NCI-H526 (cell line): ENCODE results near the gene SSMEM1.
"Not testable (repeated sequence)": the region's sequence is repeated elsewhere in the genome, so short reads cannot be mapped to it uniquely, and the experiment has no call there.

ENCODE experiments used
- DNase-seq, 2 experiments: peaks; one replicate each; lab custom pipeline; 2025; lab: John Stamatoyannopoulos, UW

Gene SSMEM1

DNA sequence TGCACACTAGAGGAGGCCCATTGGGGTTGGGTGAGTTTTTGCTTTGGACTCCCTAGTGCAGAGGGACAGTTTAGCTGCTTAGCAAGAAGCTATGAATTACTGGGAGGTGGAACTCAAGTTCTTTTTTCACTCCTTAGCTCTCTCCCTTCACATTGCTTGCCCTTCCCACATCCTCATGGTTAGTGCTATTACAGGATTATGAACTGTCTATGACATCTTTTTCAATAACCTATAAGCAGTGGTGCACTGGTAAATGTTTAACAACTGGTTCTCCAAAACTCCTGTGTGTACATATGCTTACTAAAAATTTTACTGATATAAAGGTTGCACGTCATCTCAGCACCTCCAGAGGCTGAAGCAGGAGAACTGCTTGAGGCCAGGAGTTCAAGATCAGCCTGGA is 6.2 kb downstream of the SSMEM1 start:
- DNase-seq, result no peak

DNA sequence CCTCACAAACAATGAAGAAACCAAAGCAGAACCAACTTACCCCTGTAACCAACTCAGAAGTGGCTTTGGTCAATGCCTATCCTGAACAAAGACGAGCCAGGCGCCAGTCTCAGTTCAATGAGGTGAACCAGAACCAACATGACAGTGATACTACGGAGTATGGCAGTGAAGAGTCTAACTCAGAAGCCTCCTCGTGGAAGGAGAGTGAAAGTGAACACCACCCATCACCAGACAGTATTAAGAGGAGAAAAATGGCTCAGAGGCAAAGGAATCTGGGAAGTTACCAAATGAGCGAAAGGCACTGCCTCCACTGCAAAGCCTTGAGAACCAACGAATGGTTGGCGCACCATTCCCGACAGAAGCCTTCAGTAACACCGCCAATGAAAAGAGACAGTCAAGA is 8.4 kb downstream of the SSMEM1 start:
- no peak for DNase-seq

DNA sequence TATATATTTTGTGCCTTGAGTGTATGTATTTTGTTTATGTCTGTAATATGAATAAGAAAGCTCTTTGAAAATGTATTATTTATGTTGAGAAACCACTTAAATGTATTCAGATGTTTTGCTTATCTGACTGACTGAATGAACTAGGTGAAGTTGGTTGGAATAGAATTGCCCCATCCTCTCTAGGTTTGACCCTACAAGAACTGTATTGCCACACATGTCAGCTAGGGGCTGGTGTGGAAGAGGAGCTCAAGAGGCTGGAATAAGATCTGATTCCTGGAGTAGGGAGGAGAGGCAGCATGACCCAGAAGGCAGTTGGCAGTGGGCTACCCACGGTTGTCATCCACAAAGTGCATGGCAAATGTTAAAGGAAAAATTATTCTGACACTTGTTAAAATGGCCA is 9.1 kb downstream of the SSMEM1 start:
- no peak for DNase-seq

DNA sequence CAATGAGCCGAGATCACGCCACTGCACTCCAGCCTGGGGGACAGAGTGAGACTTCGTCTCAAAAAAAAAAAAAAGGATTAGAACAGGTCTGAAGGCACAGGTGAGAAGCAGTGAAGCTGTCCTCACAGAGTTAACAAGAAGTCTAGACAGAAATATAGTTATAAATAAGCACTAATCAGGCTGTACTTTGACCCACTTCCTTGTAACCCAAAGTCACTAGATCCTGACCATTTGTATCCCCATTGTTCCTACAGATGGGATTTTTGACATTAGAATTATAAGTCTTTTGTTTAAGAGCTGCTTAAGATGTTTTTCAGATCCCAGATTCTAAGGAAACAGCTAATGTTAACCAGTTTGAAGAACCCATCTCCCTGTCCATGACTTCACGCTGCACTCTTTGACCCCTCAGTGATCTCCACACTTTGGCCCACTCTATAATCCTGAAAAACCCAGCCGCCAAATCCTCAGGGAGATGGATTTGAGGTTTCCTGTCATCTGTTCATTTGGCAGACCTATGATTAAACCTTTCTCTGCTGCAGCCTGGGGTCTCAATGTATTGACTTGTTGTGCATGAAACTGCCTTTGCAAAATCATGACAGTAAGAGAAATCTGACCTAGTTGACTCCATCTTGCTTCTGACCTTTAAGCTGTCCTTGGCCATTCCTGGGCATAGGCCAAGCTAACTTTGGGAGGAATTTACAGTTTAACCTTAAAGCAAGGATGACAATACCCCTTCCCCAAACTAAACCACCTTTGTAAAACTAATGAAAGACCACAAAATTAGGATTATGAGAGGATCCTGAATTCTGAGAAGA is 11.4 kb downstream of the SSMEM1 start:
- DNase-seq, result no peak

DNA sequence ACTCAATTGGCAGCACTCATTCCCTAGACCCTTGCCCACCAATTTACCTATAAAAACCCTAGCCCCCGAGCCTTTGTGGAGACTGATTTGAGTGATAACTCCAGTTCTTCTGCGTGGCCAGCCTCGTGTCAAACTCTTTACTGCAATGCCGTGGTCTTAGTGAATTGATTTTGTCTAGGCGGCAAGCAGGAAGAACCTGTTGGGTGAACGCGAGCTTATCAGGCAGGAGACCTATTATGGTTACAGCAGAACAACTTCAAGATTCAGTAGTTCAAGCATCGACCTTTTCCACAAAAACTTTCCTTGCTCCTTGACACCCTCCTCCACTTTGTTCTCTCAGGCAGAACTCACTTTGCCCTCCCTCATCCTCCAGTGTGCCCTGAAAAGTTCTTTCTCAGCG is 12.2 kb downstream of the SSMEM1 start:
- DNase-seq, result no peak

DNA sequence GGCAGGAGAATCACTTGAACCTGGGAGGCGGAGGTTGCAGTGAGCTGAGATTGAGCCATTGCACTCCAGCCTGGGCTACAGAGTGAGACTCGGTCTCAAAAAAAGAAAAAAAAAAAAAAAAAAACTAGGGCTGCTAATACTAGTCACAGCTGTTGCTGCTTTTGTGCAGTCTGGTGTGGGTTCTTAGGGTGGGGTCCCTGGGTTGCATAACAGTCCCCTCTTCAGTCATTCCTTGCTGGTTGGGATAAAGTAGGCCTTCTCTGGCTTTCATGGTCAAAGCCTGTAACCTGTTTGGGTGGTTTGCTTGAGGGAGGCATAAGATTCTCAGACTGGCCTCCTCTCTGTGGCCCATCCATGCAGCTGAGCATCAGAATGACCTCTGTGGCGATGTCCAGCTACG is 14.1 kb downstream of the SSMEM1 start:
- DNase-seq, result no peak

DNA sequence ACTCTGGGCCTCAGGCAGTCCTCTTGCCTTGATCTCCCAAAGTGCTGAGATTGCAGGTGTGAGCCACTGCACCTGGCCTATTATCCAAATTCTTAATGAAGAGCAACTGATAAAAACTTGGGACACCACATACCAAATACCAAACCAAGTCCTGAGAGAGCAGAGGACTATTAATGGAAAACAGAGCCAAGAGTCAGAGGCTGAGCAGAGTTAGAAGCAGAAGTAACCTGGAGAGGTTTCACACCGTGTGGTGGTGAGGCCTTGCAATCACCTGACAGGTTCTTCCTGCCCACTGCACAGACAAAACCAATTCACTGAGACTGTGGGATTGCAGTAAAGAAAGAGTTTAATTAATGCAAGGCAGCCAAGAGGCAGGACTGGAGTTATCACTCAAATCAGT is 16.0 kb downstream of the SSMEM1 start:
- no peak for DNase-seq

DNA sequence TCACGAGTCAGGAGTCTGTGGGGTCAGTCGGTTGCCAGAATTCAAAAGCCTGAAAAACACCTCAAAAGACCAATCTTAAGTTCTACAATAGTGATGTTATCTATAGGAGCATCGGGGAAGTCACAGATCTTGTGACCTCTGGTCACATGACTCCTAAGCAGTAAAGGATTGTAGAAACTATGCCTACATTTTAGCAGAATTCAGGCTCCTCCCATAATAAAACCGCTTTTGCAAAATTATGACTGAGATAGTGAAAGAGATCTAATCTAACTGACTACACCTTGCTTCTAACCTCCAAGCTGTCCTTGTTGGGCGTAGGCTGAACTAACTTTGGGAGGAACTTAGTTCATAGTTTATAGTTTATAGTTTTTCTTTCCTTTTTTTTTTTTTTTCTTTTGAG is 16.6 kb downstream of the SSMEM1 start:
- no peak for DNase-seq

DNA sequence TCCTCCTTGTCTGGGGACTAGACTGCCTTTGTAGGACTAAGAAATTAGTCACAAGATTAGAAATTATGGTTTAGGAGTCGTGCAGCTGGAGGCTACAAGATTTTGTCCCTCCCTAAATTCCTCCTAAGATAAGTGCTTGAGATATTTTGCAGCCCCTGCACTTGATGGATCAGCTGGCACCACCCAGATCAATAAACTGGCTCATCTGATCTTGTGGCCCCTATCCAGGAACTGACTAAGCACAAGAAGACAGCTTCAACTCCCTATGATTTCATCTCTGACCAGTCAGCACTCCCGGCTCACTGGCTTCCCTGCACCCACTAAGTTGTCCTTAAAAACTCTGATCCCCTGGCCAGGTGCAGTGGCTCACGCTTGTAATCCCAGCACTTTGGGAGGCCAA is 17.3 kb downstream of the SSMEM1 start:
- DNase-seq, result not testable (repeated sequence)

DNA sequence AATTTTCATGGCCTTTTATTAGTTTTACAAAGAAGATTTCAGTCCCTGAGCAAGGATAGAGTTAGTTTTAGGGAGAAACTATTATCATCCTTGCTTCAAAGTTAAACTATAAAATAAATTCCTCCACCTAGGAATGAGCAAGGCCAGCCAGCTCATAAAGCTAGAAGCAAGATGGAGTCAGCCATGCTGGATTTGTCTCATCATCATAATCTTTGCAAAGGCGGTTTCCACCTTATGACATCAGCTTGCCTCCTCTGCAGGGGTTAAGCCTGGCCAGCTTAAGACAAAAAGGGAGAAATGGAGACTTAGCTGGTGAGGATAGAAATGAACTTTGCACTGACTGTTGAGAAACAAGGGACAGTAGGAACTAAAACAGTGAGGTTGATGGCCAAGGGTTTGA is 18.7 kb downstream of the SSMEM1 start:
- no peak for DNase-seq

DNA sequence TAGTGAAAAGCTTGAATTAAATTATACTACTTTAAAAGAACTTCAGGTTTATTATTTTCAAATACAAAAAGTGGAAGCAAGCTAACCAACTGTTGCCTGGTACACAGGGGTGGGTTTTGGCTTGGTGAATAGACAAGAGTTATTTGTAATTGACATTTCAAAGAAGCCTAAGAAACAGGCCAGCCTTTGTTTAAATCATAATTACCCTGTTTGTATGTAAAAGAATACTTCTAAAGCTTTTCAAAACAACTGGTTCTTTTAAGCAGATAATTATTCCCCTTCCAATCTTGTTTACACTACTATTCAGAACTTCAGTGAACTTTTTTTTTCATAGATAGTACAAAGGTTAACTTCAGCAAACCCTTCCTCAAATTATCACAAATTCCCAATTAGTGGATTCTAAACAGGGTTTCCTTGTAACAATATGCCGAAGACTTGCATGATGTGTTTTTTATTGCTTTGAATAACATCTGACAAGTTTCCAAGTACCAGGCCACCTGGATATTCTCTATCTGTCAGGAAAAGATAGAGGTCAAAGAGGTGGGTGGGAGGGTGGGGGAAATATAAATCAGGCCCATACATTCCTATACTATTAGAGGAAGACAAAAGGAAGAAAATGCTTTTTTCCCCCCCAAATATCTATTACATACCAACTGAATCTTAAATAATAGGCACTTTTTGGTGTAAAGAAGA is 20.4 kb downstream of the SSMEM1 start:
- no peak for DNase-seq

DNA sequence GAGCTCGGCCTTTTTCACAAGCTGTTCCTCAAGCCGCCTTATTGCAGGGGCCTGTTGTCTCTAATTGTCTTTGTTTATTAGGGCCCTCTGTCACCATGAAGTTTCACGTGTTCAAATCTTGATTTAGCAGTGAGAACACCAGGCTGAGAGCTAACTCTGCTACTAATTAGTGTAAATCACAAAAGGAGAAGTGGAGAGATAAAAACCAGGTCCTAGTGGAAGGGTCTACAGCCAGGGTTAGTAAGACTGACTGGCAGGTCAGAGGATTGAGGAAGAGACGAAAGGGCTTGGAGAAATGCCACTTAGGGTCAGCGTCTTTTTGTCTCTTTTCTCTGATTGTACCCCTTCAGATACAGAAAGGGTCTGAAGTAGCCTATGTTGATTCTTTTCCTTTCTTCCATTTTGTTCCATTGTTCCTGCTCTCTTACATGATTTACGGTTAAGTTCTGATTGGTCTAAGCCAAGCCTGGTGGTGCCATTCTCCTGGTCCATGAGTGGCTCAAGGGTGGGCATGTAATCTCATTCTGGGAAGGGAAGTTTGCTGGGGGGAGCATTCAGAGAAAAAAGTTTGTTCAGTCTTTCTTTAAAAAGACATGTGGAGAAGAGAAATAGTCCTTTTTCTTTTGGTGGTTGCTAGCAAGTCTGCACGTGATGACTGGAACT is 21.3 kb downstream of the SSMEM1 start:
- no peak for DNase-seq

DNA sequence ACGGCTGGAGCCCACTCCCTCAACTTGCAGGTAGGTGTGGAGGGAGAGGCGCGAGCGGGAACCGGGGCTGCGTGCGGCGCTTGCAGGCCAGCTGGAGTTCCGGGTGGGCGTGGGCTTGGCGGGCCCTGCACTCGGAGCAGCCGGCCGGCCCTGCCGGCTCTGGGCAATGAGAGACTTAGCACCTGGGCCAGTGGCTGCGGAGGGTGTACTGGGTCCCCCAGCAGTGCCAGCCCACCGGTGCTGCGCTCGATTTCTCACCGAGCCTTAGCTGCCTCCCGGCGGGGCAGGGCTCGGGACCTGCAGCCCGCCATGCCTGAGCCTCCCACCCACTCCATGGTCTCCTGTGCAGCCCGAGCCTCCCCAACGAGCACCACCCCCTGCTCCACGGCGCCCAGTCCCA is 22.3 kb downstream of the SSMEM1 start:
- not testable (repeated sequence) for DNase-seq

DNA sequence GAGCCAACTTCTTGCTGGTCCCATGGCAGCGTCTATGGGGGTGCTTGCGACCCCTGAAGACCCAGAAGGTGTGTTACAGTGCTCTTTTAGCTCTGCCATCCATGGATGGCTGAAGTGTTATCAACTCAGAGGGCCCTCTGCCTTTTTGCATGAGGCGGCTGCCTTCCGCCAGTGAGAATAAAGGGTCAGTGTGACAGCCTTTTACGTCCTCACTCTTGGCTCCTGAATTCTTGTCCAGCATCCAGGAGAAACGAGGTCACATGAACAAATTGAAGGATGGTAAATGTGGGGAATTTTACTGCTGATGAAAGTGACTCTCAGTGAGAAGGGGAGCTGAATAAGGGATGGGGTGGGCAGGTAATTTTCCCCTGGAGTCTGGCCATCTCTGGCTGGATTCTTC is 24.1 kb downstream of the SSMEM1 start:
- DNase-seq, result no peak

DNA sequence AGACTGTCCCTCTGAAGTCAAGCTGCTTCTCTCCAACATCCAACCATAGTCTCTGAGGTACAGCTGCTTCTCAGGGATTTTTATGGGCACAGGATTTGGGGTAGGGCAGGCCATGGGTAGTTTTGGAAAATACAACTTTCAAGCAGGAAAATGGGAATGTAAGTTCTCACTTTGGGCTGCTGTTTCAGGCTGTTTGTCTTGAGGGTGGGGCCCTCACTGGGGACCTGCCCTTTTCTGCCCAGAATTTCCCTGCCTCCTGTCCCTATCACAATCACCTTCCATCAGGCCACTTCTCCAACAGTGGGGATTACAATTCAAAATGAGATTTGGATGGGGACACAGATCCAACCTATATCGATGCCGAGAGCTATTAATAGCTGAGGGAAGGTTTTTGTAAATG is 24.5 kb downstream of the SSMEM1 start:
- DNase-seq, result no peak

DNA sequence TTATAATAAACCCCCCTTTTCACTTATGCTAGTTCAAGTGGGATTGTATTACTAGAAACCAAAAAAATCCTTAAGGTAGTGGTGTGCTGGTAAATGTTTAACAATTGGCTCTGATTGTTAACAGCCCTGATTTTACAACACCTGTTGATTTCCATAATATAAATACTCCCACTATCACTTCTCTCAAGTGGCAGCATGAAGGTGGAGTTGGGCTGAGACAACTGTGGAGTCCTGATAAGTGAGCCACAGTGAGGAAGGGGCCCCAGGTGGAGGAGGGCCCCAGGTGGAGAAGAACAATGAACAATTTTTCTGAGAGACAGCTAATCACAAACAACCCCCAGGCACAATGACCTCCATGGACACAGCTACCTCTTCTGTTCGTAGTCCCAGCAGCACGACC is 26.4 kb downstream of the SSMEM1 start:
- no peak for DNase-seq

DNA sequence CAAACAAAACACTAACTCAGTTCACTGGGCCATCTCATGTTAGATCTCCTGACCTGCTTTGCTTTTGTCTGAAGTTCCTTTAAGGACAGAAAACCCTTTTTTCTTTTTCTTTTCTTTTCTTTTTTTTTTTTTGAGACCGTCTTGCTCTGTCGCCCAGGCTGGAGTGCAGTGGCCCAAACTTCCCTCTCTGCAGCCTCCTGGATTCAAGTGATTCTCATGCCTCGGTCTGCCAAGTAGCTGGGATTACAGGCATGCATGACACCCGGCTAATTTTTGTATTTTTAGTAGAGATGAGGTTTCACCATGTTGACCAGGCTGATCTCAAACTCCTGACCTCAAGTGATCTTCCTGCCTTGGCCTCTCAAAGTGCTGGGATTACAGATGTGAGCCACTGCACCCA is 28.7 kb downstream of the SSMEM1 start:
- not testable (repeated sequence) for DNase-seq

DNA sequence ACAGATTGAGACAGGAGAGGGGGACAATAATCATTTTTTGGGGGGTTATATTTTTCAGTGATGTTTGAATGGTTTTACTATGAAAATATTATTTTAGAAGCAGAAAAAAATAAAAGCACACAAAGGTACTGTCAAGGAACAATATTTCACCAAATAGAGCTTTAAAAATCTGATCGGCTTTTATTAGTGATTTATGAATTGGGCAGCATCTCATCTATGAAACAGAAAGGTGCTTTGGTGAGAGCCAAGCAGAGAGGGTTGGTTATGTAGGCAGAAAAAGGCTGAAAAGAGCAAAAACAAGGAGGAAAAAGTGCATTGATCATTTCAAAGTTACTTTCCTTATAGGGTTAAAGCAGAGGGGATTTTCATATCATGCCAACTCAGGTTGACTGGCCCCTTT is 32.6 kb downstream of the SSMEM1 start:
- DNase-seq, result no peak

DNA sequence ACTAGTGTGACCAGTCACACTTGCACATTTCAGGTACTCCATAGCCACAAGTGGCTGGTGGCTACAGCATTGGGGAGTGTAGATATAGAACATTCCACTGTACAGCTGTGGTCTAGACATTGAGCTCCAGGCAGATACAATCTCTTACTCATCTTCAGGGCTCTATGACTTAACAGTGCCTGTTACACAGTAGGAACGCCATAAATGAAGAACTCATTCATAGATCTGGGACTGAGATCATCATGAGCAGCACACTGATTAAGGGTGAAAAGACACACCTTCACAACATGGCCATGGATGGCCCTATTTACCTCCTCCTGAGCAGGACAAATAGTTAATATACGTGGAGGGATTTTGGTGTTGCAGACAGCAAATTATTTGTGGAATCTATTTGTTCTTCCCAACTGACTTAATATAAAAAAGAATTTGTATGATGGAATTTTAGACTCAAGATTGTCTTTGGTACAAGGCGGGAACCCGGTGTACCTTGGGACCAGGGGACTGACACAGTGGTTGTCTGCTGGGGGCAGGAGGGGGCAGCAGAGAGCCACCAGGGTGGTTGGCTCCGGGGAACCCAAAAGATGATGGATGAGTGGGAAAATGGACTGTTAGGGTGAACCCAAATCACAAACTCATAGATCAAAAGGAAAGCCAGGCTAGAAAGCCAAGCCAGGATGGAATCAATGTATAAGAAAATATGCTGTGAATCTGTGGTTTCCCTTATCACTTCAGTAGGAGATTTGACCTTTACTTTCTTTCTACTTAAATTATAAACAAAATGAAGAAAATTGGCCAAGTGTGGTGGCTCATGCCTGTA is 34.7 kb downstream of the SSMEM1 start:
- peak; percentile 13 to 71 for DNase-seq

DNA sequence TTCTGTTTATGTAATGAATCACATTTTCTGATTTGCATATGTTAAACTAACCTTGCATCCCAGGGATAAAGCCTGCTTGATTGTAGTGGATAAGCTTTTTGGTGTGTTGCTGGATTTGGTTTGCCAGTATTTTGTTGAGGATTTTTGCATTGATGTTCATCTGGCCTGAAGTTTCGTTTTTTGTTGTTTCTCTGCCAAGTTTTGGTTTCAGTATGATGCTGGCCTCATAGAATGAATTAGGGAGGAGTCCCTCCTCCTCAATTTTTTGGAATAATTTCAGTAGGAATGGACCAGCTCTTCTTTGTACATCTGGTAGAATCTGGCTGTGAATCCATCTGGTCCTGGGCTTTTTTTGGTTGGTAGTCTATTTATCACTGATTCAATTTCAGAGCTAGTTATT is 35.8 kb downstream of the SSMEM1 start:
- not testable (repeated sequence) for DNase-seq

DNA sequence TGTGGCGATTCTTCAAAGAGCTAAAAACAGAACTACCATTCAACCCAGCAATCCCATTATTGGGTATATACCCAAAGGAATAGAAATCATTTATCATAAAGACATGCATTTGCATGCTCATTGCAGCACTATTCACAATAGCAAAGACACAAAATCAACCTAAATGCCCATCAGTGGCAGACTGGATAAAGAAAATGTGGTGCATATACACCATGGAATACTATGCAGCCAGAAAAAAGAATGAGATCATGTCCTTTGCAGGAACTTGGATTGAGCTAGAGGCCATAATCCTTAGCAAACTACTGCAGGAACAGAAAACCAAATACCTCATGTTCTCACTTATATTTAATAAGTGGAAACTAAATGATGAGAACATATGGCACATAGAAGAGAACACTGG is 38.8 kb downstream of the SSMEM1 start:
- DNase-seq, result not testable (repeated sequence)

DNA sequence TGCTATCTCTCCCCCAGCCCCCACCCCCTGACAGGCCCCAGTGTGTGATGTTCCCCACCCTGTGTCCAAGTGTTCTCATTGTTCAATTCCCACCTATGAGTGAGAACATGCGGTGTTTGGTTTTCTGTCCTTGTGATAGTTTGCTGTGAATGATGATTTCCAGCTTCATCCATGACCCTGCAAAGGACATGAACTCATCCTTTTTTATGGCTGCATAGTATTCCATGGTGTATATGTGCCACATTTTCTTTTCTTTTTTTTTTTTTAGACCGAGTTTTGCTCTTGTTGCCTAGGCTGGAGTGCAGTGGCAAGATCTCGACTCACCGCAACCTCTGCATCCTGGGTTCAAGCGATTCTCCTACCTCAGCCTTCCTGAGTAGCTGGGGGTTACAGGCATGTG is 41.2 kb downstream of the SSMEM1 start:
- not testable (repeated sequence) for DNase-seq
